ENCODE data around the gene CAMKMT.

Gene CAMKMT

DNA sequence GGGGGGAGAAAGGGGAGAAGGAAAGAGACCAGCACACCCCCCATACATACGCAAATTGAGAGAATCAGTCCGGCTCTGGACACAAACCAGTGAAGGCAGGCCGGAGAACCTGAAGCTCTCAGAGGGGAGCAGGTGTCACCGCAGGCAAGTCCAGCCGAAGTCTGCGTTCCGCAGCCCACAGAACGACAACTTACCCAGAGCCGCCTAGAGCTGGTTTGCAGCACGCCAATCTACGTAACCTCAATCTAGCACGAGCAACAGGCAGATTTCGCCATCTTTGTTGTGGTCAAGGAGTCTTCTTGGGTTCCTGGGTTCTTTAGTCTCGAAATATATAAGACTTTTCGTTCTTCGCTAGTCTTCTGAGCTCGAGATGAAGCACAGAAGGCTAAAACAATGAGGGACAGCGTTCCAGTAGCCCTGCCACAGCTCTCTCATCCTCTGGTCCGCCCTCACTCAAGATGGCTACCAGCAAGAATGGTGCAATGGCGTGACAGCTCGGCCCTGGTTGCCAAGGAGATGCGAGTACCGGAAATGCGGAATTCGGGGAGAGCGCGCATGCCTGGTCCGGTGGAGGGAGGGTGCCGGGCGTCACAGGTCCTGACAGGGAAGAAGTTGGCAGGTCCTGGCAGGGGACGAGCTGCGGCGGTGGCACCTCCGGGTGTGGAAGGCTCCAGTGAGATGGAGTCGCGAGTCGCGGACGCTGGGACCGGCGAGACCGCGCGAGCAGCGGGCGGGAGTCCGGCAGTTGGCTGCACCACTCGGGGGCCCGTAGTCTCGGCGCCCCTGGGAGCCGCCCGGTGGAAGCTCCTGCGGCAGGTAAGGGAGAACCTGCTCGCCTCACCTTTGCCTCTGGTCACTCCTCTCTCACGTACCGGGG lies at the start of gene CAMKMT, which contains the start of gene PREPL:
CAMKMT (plus strand) TSS at position 618 of the 877 bp plus-strand sequence.
PREPL (minus strand) TSS at position 165 of the 877 bp plus-strand sequence. CDS start 15,152 bp downstream, outside the sequence.
- peak; percentile 75 for DNase-seq (ENCODE audit: insufficient read length, low spot score)
- FAIRE-seq = peak; percentile 6
- TF ChIP-seq, protein P1, sequence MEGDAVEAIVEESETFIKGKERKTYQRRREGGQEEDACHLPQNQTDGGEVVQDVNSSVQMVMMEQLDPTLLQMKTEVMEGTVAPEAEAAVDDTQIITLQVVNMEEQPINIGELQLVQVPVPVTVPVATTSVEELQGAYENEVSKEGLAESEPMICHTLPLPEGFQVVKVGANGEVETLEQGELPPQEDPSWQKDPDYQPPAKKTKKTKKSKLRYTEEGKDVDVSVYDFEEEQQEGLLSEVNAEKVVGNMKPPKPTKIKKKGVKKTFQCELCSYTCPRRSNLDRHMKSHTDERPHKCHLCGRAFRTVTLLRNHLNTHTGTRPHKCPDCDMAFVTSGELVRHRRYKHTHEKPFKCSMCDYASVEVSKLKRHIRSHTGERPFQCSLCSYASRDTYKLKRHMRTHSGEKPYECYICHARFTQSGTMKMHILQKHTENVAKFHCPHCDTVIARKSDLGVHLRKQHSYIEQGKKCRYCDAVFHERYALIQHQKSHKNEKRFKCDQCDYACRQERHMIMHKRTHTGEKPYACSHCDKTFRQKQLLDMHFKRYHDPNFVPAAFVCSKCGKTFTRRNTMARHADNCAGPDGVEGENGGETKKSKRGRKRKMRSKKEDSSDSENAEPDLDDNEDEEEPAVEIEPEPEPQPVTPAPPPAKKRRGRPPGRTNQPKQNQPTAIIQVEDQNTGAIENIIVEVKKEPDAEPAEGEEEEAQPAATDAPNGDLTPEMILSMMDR (IDR thresholded peaks at IDR 0.05; ENCODE audit: insufficient read depth, missing control alignments) = no peak

GRCh38 chr2:44314362-44314761 lies 47.4 kb upstream of the CAMKMT start:
- FAIRE-seq (no peak), DNase-seq (ENCODE audit: insufficient read length, low spot score) (no peak)
- TF ChIP-seq, protein P1 (IDR thresholded peaks at IDR 0.05; ENCODE audit: insufficient read depth, missing control alignments) = no peak

GRCh38 chr2:44315945-44316344 lies 45.8 kb upstream of the CAMKMT start:
- DNase-seq (ENCODE audit: insufficient read length, low spot score) = no peak
- TF ChIP-seq, protein P1 (IDR thresholded peaks at IDR 0.05; ENCODE audit: insufficient read depth, missing control alignments) = no peak
- FAIRE-seq = no peak

- FAIRE-seq (no peak), DNase-seq (ENCODE audit: insufficient read length, low spot score) (no peak)
- TF ChIP-seq, protein P1 (IDR thresholded peaks at IDR 0.05; ENCODE audit: insufficient read depth, missing control alignments) = no peak
Measured at GRCh38 chr2:44320832-44321231, 40.9 kb upstream of the CAMKMT start.

DNA sequence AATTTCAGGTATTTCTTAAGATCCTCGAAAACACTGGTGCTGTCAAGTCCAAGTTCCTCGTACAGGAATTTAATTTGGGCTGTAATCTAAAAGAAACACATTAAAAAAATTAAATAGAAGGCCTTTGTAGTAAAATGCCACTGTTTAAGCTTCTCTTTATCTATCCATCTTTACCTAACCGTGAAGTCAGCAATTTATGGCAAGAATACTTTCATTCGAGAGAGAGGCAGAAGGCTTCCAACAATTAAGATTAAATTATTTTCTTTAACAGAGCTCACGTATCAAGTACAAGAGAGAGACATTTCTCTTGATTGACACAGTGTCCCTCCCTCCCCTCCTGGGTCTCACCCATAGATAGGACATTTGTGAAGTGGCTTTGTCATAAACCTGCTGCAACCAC lies 40.4 kb upstream of the CAMKMT start:
- DNase-seq (ENCODE audit: insufficient read length, low spot score) = no peak
- FAIRE-seq = no peak
- TF ChIP-seq, protein P1 (IDR thresholded peaks at IDR 0.05; ENCODE audit: insufficient read depth, missing control alignments) = no peak

DNA sequence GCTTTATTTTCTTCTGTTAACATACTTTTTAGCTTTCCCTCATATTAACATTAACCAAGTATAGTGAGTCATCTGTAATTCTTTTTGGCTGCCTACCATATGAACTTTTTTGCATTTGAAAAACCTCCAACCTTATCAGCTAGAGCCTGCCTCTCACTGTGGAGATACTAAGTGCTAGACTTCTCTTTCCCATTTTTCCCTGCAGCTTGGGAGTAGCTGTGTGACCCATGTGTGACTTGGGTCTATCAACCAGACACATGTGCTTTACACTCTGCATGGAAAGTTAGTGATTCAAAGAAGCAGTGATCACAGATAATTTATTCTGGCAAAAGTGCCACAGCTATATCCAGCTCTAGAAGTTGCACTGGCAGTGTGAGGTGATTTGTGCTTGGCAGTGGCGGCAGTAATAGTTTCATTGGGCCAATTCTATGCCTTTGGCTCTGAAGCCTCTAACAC lies 36.7 kb upstream of the CAMKMT start:
- DNase-seq (ENCODE audit: insufficient read length, low spot score) (no peak), FAIRE-seq (no peak)
- TF ChIP-seq, protein P1 (IDR thresholded peaks at IDR 0.05; ENCODE audit: insufficient read depth, missing control alignments) = no peak

DNA sequence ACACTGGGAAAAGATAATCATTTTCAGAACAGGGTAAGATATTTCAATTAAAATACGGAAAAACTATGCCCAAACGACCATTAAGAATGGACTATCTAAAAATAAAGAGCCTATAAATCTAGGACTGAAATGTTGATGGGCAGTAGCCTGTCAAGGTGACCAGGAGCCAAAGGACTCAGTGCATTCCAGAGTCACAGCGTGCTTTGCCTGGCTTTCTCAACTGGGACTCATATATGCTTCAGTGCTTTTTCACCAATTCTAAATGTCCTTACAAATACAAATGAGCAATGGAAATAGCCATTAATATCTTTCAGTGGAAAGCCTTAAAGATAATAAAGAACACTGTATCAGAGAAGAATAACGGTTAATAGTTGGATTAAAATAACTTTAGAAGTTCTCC lies 35.9 kb upstream of the CAMKMT start:
- DNase-seq (ENCODE audit: insufficient read length, low spot score) = no peak
- TF ChIP-seq, protein P1 (IDR thresholded peaks at IDR 0.05; ENCODE audit: insufficient read depth, missing control alignments) = no peak
- no peak for FAIRE-seq

Measured in D721Med (cell line).